ENCODE results near the gene STING1. TPM values are rescaled to one million over a fixed set of nuclear protein-coding genes. Genes with fewer than 3 reads are reported as not detected.

STING1 gene
- total RNA-seq, 1 experiment from 2014 or later = not detected

GRCh38 chr5:139470821-139471300 is 11.7 kb downstream of the STING1 start, which contains the start of gene SMIM33:
Gene SMIM33, plus strand, starts transcription at chr5:139471004. Its CDS starts 118 bp downstream, at chr5:139471122.
- Histone ChIP-seq H3K4me3 (ENCODE audit: low read depth, low read length) (no peak within 1 kb of the TSS), H3K4me1 (peaks cover 6% of the 10 kb centered on the region; the same call in 1 of the 2 replicates), H3K27me3 (replicated peaks; ENCODE audit: control insufficient read depth, insufficient read depth, low read length) (no peaks in the 10 kb centered on the region), H3K36me3 (ENCODE audit: control insufficient read depth, insufficient read depth, low read length) (no peaks in the 10 kb centered on the region), H3K9me3 (no peaks in the 10 kb centered on the region)
- no TSS peak for BruUV-seq (replicated peaks)
- POLR2A ChIA-PET = no interaction called here
- DNase-seq = no peak
- Mint-ChIP-seq H3K36me3 (ENCODE audit: insufficient read depth, unreplicated experiment) (no peaks in the 10 kb centered on the region), H3K4me3 (ENCODE audit: unreplicated experiment) (no peak within 1 kb of the TSS), H3K4me1 (ENCODE audit: low read depth, unreplicated experiment) (no peaks in the 10 kb centered on the region), H3K27me3 (ENCODE audit: insufficient read depth, unreplicated experiment) (no peaks in the 10 kb centered on the region), H3K27ac (ENCODE audit: unreplicated experiment) (no peak within 1 kb of the TSS), H3K9me3 (ENCODE audit: unreplicated experiment) (no peaks in the 10 kb centered on the region)
- CTCF ChIA-PET = interaction anchor here (0.6 kb wide), 1 partner anchor 44 kb away, joined by 7 read pairs; no protein-coding TSS in a partner anchor
- intact Hi-C loops (cut with micrococcal nuclease; ENCODE audit: unreplicated experiment) = no loop called here
- TF ChIP-seq, protein P1, sequence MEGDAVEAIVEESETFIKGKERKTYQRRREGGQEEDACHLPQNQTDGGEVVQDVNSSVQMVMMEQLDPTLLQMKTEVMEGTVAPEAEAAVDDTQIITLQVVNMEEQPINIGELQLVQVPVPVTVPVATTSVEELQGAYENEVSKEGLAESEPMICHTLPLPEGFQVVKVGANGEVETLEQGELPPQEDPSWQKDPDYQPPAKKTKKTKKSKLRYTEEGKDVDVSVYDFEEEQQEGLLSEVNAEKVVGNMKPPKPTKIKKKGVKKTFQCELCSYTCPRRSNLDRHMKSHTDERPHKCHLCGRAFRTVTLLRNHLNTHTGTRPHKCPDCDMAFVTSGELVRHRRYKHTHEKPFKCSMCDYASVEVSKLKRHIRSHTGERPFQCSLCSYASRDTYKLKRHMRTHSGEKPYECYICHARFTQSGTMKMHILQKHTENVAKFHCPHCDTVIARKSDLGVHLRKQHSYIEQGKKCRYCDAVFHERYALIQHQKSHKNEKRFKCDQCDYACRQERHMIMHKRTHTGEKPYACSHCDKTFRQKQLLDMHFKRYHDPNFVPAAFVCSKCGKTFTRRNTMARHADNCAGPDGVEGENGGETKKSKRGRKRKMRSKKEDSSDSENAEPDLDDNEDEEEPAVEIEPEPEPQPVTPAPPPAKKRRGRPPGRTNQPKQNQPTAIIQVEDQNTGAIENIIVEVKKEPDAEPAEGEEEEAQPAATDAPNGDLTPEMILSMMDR (IDR thresholded peaks at IDR 0.05; ENCODE audit: insufficient read depth in 1 of 2, low read depth in 1 of 2, low read length in 1 of 2, severe bottlenecking in 1 of 2, unreplicated experiment in 1 of 2) = no peak

- TF ChIP-seq, protein P1 (IDR thresholded peaks at IDR 0.05; ENCODE audit: insufficient read depth in 1 of 2, low read depth in 1 of 2, low read length in 1 of 2, severe bottlenecking in 1 of 2, unreplicated experiment in 1 of 2) = peak in 1 of 2 experiments; percentile 24
- Mint-ChIP-seq H3K4me3 (ENCODE audit: unreplicated experiment) (no peak overlapping the region), H3K4me1 (ENCODE audit: low read depth, unreplicated experiment) (no peaks in the 10 kb centered on the region), H3K27ac (ENCODE audit: unreplicated experiment) (no peak overlapping the region), H3K36me3 (ENCODE audit: insufficient read depth, unreplicated experiment) (no peaks in the 10 kb centered on the region), H3K27me3 (ENCODE audit: insufficient read depth, unreplicated experiment) (no peaks in the 10 kb centered on the region), H3K9me3 (ENCODE audit: unreplicated experiment) (no peaks in the 10 kb centered on the region)
- Histone ChIP-seq H3K4me1 (0 out of 2 replicates have a peak, but pooled peaks cover 3% of the 10 kb centered on the region), H3K9me3 (no peaks in the 10 kb centered on the region), H3K36me3 (ENCODE audit: control insufficient read depth, insufficient read depth, low read length) (no peaks in the 10 kb centered on the region), H3K27me3 (replicated peaks; ENCODE audit: control insufficient read depth, insufficient read depth, low read length) (no peaks in the 10 kb centered on the region), H3K4me3 (ENCODE audit: low read depth, low read length) (no peak overlapping the region)
- no TSS peak for BruUV-seq (replicated peaks)
- ChIA-PET POLR2A (no interaction called here), CTCF (no interaction called here)
- DNase-seq = peak; percentile 47 to 63
- intact Hi-C loops (cut with micrococcal nuclease; ENCODE audit: unreplicated experiment) = loop anchor here (2.0 kb wide), 1 partner anchor 46 kb away; no protein-coding TSS in a partner anchor
Observed at GRCh38 chr5:139468421-139468931, 14.1 kb downstream of the STING1 start.

DNA sequence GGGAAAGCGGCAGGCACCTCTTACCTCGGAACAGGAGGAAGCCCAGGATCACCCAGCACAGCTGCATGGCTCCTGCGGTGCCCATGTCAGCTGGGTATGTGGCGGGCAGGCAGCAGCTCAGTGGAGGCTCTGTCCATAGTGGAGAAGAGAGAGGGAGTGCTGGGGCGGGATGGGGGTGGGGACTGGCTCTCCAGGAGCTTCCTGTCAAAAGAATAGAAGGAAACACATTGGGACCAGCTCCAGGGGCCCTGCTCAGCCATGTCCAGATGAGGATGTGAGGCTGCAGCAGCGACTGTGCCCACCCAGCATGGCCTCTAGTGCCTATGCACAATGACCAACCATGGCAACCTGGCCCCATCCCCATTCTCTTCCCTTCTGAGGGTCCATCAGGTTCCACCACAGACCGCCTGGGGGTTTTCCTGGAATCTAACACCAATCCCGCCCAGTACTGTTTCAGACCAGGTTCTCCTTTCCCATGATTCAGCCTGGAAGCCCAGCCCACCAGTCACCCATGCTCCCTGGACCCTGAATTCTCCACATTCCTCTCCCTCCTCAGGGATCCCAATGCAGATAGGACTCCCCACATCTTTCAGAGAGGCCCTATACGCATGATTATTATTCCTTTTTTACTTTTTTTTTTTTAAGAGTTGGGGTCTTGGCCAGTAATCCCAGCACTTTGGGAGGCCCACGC is 19.8 kb downstream of the STING1 start, which contains the start of gene ECSCR:
ECSCR (minus strand) TSS at position 158 of the 691 bp plus-strand sequence; CDS start at position 85, 73 bp downstream.
- intact Hi-C loops (cut with micrococcal nuclease; ENCODE audit: unreplicated experiment) = no loop called here
- POLR2A ChIA-PET = no interaction called here
- Histone ChIP-seq H3K27me3 (replicated peaks; ENCODE audit: control insufficient read depth, insufficient read depth, low read length) (no peaks in the 10 kb centered on the region), H3K4me1 (peaks cover 12% of the 10 kb centered on the region), H3K9me3 (no peaks in the 10 kb centered on the region), H3K36me3 (ENCODE audit: control insufficient read depth, insufficient read depth, low read length) (no peaks in the 10 kb centered on the region), H3K4me3 (ENCODE audit: low read depth, low read length) (no peak within 1 kb of the TSS)
- Mint-ChIP-seq H3K27me3 (ENCODE audit: insufficient read depth, unreplicated experiment) (no peaks in the 10 kb centered on the region), H3K4me3 (ENCODE audit: unreplicated experiment) (no peak within 1 kb of the TSS), H3K9me3 (ENCODE audit: unreplicated experiment) (no peaks in the 10 kb centered on the region), H3K27ac (ENCODE audit: unreplicated experiment) (no peak within 1 kb of the TSS), H3K36me3 (ENCODE audit: insufficient read depth, unreplicated experiment) (no peaks in the 10 kb centered on the region), H3K4me1 (ENCODE audit: low read depth, unreplicated experiment) (no peaks in the 10 kb centered on the region)
- no TSS peak for BruUV-seq (replicated peaks)
- TF ChIP-seq, protein P1 (IDR thresholded peaks at IDR 0.05; ENCODE audit: insufficient read depth in 1 of 2, low read depth in 1 of 2, low read length in 1 of 2, severe bottlenecking in 1 of 2, unreplicated experiment in 1 of 2) = no peak
- DNase-seq = no peak
- CTCF ChIA-PET = no interaction called here
